Duodenal mucosa (tissue), 2 donors: ENCODE data around the gene POLR1A.

Source experiments
- H3K27ac ChIP-seq: one replicate; pipeline ENCODE4 v1.7.0; 2013; ENCODE audit warnings: low read depth, low read length
- H3K27me3 ChIP-seq, 2 donors: one replicate each; pipeline ENCODE4 v1.7.0; 2013; ENCODE audit warnings: low read length in 2 of 2, control low read depth in 1 of 2; ENCODE audit not compliant: insufficient read depth in 2 of 2, control insufficient read depth in 1 of 2
- H3K36me3 ChIP-seq, 2 donors: one replicate each; pipeline ENCODE4 v1.7.0; 2013; ENCODE audit warnings: low read length in 2 of 2, control low read depth in 1 of 2; ENCODE audit not compliant: insufficient read depth in 2 of 2, control insufficient read depth in 1 of 2
- H3K4me1 ChIP-seq, 2 donors: one replicate each; pipeline ENCODE4 v1.7.0; 2013; ENCODE audit warnings: low read length in 2 of 2, control low read depth in 1 of 2; ENCODE audit not compliant: insufficient read depth in 2 of 2, control insufficient read depth in 1 of 2
- H3K4me3 ChIP-seq, 2 donors: one replicate each; pipeline ENCODE4 v1.7.0; 2013; ENCODE audit warnings: low read length in 2 of 2, low read depth in 1 of 2
- H3K9ac ChIP-seq, 2 donors: one replicate each; pipeline ENCODE4 v1.7.0; 2013; ENCODE audit warnings: low read length in 2 of 2, low read depth in 1 of 2
- H3K9me3 ChIP-seq, 2 donors: one replicate each; pipeline ENCODE4 v1.7.0; 2013; ENCODE audit warnings: low read length in 2 of 2, control low read depth in 1 of 2; ENCODE audit not compliant: control insufficient read depth in 1 of 2

The POLR1A gene

DNA sequence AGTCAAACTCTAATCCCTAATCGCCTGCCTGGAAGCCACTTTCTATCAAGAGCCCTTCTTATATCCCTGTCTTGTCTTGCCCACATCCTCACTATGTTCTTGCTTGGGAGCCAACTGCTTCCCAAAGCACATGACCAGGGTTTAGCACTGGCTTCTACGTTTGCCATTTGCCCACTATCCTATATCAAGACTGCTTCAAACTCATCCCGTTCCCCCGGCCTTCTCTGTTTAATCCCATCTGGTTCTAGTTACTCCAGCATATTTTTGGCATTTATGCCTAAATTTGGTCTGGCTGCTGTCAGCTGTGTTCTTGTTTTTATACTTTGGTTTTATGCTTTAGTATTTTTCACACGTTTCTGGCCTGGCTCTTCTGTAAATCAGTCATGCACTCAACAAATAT is 40.2 kb downstream of the POLR1A start:
- peaks cover 22 to 68% of the 10 kb centered on the region in 2 donors for H3K36me3 ChIP-seq

DNA sequence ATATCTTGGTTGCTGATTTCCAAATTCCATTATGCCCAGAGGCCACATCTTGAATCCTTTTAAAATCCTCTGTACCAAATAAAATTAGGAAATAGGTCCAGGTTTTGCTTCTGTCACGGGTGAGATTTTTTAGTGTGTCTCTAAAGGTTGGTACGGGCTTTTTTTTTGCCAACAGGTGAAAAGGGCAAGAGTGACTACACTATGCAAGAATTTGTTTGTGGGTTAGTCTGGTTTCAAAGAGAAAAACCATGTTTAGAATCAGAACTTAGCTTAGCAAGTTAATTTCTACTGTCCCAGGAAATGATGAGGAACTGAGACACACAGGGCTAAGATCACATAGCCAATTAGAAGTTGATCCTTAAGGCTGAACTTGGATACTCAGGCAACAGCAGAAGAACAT is 41.7 kb downstream of the POLR1A start:
- Histone ChIP-seq H3K4me3 (no peak overlapping the region), H3K36me3 (peaks cover 17 to 63% of the 10 kb centered on the region in 2 donors), H3K9me3 (no peaks in the 10 kb centered on the region), H3K4me1 (no peaks in the 10 kb centered on the region), H3K27me3 (no peaks in the 10 kb centered on the region), H3K9ac (no peak overlapping the region), H3K27ac (no peak overlapping the region)

More for the DNA sequence above, 40.2 kb downstream of the POLR1A start:
- Histone ChIP-seq H3K4me1 (no peaks in the 10 kb centered on the region), H3K4me3 (no peak overlapping the region), H3K9me3 (no peaks in the 10 kb centered on the region), H3K9ac (no peak overlapping the region), H3K27me3 (no peaks in the 10 kb centered on the region), H3K27ac (no peak overlapping the region)

DNA sequence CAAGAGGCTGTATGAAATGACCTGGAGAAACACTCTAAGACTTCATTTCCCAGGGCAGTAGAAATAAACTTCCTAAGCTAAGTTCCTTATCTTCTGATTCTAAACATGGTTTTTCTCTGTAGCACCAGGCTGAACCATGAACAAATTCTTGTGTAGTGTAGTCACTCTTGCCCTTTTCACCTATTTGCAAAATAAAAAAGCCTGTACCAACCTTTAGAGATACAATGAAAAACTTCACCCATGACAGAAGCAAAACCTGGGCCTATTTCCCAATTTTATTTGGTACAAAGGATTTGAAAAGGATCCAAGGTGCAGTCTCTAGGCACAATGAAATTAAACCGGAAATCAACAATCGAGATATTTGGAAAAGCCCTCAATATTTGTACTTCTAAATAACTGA is 43.6 kb downstream of the POLR1A start:
- peaks cover 6 to 53% of the 10 kb centered on the region in 2 donors for H3K36me3 ChIP-seq

GRCh38 chr2:86056590-86057331 is 48.9 kb downstream of the POLR1A start:
- H3K27me3 ChIP-seq: no peaks in the 10 kb centered on the region
- H3K27ac ChIP-seq: no peak overlapping the region
- H3K36me3 ChIP-seq: peaks cover 15 to 57% of the 10 kb centered on the region in 2 donors

More for the DNA sequence above, 43.6 kb downstream of the POLR1A start:
- H3K9ac ChIP-seq: no peak overlapping the region
- no peaks in the 10 kb centered on the region for H3K9me3 ChIP-seq
- H3K27me3 ChIP-seq: no peaks in the 10 kb centered on the region
- no peaks in the 10 kb centered on the region for H3K4me1 ChIP-seq
- no peak overlapping the region for H3K27ac ChIP-seq
- H3K4me3 ChIP-seq: no peak overlapping the region

DNA sequence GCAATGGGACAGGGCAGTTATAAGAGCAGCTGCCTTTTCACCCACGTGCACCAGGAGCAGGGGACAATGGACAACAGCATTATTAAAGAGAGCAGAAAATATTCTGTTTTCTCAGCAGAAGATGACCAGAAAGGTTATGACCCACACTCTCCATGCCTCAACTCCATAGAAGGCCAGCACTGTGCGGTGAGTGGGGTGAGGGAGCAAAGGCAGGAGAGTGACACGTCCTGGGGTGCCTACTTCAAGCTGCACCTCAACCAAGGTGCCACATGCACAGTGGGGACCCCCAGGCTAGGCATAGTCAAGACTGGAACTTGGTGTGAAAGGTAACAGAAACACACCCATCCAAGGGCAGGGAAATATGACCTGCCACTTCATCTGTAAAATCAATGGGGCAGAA is 50.4 kb downstream of the POLR1A start:
- Histone ChIP-seq H3K36me3 (peaks cover 20 to 54% of the 10 kb centered on the region in 2 donors), H3K27me3 (no peaks in the 10 kb centered on the region), H3K4me3 (no peak overlapping the region), H3K9me3 (no peaks in the 10 kb centered on the region), H3K4me1 (no peaks in the 10 kb centered on the region), H3K9ac (no peak overlapping the region), H3K27ac (no peak overlapping the region)

More at GRCh38 chr2:86056590-86057331, 48.9 kb downstream of the POLR1A start:
- no peak overlapping the region for H3K9ac ChIP-seq
- H3K4me1 ChIP-seq: no peaks in the 10 kb centered on the region
- no peak overlapping the region for H3K4me3 ChIP-seq
- H3K9me3 ChIP-seq: no peaks in the 10 kb centered on the region

GRCh38 chr2:86054535-86055082 is 51.1 kb downstream of the POLR1A start:
- Histone ChIP-seq H3K27me3 (no peaks in the 10 kb centered on the region), H3K9ac (no peak overlapping the region), H3K4me1 (no peaks in the 10 kb centered on the region), H3K9me3 (no peaks in the 10 kb centered on the region), H3K4me3 (no peak overlapping the region), H3K36me3 (peaks cover 22 to 57% of the 10 kb centered on the region in 2 donors), H3K27ac (no peak overlapping the region)

GRCh38 chr2:86053166-86053565 is 52.5 kb downstream of the POLR1A start:
- no peak overlapping the region for H3K4me3 ChIP-seq
- no peak overlapping the region for H3K27ac ChIP-seq
- no peaks in the 10 kb centered on the region for H3K27me3 ChIP-seq
- no peak overlapping the region for H3K9ac ChIP-seq
- H3K9me3 ChIP-seq: no peaks in the 10 kb centered on the region
- no peaks in the 10 kb centered on the region for H3K4me1 ChIP-seq
- H3K36me3 ChIP-seq: peaks cover 36 to 64% of the 10 kb centered on the region in 2 donors

- no peaks in the 10 kb centered on the region for H3K27me3 ChIP-seq
- no peaks in the 10 kb centered on the region for H3K4me1 ChIP-seq
- no peaks in the 10 kb centered on the region for H3K9me3 ChIP-seq
- H3K4me3 ChIP-seq: no peak overlapping the region
- H3K36me3 ChIP-seq: peaks cover 40 to 69% of the 10 kb centered on the region in 2 donors
- no peak overlapping the region for H3K9ac ChIP-seq
- no peak overlapping the region for H3K27ac ChIP-seq
Observed at GRCh38 chr2:86052676-86053075, 53.0 kb downstream of the POLR1A start.

- no peak overlapping the region for H3K9ac ChIP-seq
- peaks cover 41 to 72% of the 10 kb centered on the region in 2 donors for H3K36me3 ChIP-seq
- no peaks in the 10 kb centered on the region for H3K9me3 ChIP-seq
- no peak overlapping the region for H3K27ac ChIP-seq
- no peak overlapping the region for H3K4me3 ChIP-seq
- H3K27me3 ChIP-seq: no peaks in the 10 kb centered on the region
- no peaks in the 10 kb centered on the region for H3K4me1 ChIP-seq
Observed at GRCh38 chr2:86052265-86052664, 53.4 kb downstream of the POLR1A start.

- no peaks in the 10 kb centered on the region for H3K27me3 ChIP-seq
- H3K9me3 ChIP-seq: no peaks in the 10 kb centered on the region
- no peak overlapping the region for H3K27ac ChIP-seq
- peaks cover 44 to 82% of the 10 kb centered on the region in 2 donors for H3K36me3 ChIP-seq
- no peak overlapping the region for H3K4me3 ChIP-seq
- no peaks in the 10 kb centered on the region for H3K4me1 ChIP-seq
- H3K9ac ChIP-seq: no peak overlapping the region
Observed at GRCh38 chr2:86050301-86050700, 55.4 kb downstream of the POLR1A start.
